CD4-positive, alpha-beta T cell treated with Interleukin-12 subunit alpha and Interleukin-12 subunit beta, for 1 hour (primary cell): ENCODE results near the gene GREB1.
A peak's percentile ranks its signal among the peaks of the same experiment; 100 is the strongest.

ENCODE experiments used
- DNase-seq: peaks from one replicate; pipeline ENCODE4 v3.0.0-alpha.2; 2020

Gene GREB1

DNA sequence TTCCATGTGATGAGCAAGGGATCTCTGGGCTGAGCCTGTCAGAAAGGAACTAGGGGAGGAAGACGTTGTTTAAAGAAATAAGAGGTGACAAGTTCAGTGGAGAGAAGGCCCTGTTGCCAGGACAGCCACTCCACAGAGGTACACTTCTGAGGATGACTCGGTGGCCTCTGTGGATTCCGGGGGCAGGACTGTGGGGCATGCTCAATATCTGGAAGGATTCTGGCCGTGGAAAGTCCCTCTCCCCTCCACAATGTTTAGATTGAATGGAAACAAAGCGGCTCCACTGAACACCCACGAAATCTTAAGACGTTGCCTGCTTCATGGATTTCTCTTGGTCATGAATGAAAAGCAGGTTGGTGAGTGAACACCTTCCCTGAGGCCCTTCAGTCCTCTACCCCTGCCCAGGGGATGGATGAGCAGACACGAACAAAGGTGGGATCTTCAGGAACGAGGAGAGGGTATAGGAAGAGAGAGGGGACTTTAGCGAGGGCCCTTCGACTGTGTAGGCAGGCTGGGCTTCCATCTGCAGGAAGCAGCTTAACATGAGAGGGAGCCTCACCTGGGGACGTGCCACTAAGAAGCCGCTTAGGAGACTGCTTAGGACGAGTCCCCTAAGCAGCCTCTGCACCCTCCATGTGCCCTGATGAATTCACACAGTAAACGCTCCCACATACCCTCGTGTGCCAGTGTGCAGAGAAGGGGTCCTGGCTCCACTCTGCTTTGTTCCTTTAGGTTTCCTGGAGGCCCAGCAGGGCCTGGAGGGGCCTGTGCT is 134.2 kb downstream of the GREB1 start:
- DNase-seq = no peak

GRCh38 chr2:11669454-11670291 is 135.8 kb downstream of the GREB1 start, which contains the start of gene NTSR2:
TSS of gene NTSR2 (minus strand) at chr2:11670195. CDS start at chr2:11670129, 66 bp downstream.
- DNase-seq = peak; percentile 19

GRCh38 chr2:11672407-11672806 is 138.6 kb downstream of the GREB1 start:
- no peak for DNase-seq

- DNase-seq = no peak
Measured at GRCh38 chr2:11674983-11675382, 141.1 kb downstream of the GREB1 start.

GRCh38 chr2:11675423-11676112 is 141.7 kb downstream of the GREB1 start:
- DNase-seq = no peak

DNA sequence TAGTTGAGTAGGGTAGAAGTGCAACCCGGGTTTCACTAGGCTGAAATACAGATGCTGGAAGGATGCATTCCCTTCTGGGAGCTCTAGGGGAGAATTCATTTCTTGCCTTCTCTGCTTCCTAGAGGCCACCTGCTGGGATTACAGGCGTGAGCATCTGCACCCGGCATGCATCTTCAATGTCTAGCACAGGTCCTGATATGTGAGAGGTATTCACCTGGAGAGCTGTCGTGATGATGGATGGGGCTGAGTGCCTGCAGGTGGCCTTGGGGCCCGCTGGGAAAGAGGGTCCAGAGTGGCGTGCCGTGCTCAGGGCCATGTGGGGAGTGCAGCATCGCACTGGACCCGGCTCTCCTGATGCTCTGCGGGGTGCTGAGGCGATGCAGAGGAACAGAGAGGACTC is 142.8 kb downstream of the GREB1 start:
- DNase-seq = no peak

GRCh38 chr2:11677136-11678055 is 143.6 kb downstream of the GREB1 start:
- no peak for DNase-seq

DNA sequence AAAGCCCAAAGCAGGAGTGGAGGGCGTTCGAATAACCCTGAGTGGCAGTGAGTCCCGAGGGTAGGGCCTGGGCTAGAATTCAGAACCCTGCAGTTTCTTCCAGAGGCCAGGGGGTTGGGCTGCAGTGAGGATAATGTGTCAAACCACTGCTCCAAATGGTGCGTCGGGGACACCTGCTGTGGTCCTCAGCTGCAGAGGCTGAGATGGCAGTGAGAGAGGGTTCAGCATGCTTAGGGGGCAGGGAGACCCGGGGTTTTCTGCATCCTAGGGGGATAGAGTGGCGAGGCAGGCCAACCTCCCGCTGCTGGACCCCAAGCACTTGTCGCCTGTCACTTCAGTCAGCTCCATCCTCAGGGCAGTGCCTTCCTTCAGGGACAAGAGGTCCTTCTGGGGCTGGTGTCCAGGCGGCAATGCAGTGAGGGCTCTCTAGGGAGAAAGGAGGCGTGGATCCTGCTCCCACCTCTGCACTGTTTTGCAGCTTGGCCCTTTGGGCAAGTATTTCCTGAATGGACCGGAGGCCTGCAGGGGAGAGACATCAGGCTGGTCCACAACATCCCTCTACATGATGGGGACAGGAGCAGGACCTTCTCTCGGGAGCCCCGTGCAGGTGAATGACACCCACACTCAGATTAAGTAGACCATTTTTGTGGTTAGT is 144.6 kb downstream of the GREB1 start:
- DNase-seq = no peak

DNA sequence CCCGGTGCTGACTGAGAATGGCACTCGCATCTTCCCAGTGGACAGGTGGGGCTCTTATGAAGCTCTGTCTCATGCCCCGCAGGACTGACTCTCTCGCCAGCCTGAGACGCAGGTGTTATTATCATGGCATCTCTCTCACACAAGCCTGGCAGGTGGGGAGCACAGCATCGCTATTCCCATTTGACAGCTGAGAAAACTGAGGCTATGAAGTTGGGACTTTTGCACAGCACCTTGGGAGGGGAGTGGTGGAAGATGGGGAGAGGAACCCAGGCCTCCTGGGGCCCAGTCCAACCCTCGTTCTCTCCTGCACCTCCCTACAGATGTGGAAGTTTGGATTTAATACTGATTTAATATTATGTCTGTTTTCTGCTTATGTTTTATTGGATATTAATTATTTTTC is 145.2 kb downstream of the GREB1 start:
- no peak for DNase-seq

DNA sequence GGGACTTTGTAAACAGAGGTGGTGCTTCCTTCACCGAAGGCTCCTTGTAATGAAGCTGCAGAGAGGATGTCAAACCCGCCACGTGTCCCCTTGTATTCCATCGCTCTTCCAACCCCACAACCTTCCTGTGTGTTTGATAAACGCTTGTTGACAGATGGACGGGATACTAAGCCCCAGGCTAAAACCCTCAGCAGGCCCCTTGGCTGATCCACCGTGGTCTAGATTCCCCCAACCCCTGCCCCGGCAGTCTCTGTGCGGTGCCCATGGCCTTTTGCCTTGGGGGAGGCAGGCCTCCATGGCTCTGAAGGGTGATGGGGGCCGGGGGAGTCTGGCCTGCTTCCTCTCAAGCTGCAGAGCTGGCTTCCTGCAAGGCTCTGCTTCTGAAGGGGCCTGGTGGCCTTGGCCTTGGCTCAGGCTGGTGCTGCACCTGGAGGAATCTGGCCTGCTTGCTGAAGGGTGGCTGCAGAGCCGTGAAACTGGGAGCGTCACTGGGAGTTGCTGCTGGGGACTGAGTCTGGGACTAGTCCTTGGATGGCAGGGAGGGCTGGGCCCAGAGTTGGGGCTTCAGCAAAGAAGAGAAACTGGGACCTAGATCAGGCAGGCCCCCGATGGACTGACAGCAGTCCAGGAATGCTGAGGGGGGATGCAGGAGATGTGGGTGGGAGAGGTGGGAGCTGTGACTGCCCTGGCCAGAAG is 145.8 kb downstream of the GREB1 start:
- DNase-seq = no peak

- no peak for DNase-seq
Measured at GRCh38 chr2:11680182-11680900, 146.5 kb downstream of the GREB1 start.

DNA sequence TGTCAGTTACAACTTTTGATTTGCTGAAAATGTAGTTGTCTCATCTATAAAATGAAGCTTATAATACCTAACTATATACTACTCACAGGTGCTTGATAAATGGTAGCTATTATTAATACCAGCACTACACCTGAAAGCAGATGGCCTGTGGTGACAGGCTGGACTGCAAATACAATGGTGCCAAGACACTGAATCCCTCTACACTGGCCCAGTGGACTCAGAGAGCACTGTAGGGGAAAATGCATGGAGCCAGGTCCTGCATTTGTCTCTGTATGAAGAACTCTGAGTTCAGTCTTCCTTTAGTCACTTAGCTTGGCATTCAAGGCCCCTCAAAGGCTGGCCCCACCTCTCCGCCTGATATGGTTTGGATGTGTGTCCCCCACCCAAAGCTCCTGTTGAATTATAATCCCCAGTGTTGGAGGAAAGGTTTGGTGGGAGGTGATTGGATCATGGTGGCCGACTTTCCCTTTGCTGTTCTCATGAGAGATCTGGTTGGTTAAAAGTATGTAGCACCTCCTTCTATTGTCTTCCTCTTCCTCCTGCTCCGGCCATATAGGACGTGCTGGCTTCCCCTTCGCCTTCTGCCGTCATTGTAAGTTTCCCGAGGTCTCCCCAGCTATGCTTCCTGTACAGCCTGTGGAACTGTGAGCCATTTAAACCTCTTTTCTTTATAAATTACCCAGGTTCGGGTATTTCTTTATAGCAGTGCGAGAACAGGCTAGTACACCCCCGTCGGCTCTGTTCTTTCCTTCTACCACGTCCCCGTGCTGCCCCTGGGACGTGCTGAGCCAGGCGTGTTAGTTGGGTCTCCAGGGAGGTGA is 147.3 kb downstream of the GREB1 start:
- DNase-seq = no peak

DNA sequence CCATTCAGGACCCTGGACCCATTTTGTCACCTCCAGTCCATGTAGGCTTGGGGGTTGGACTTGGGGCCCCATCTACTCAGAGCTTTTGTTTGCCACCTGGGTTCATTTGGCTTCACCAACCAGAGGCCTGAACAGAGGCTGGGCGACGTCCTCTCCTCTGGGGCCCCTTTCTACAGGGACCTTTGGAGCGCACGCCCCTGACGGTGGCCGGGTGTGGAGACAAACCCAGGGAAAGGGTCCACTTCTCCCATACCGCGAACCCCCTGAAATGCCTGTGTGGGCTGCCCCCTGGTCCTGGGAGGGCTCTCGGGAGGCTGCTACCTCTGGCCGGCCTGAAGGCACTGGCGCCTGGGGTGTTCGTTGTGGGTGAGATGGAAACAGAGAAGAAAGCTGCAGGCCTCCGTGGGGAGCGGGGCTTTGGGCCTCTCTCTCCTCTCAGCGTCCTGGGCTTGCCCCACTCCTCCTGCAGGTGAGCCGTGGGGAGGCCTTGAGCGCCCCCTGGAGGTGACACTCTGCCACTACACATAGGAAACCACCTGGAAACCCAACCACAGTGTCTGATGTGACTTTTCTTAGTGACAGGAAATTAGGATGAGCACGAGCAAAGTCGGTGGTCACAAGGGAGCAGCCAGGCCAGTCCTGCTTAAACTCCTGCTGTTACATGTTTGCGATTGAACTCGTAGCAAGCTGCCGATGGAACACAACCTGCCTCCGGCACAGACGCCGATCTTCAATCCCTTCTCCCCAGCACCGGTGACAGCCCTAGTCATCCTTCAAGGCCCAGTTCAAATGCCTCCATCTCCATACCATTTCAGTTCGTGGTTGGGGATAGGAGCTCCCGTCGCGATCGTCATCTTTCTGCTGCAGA is 148.1 kb downstream of the GREB1 start:
- peak; percentile 42 for DNase-seq

GRCh38 chr2:11682590-11682915 is 148.7 kb downstream of the GREB1 start:
- no peak for DNase-seq

DNA sequence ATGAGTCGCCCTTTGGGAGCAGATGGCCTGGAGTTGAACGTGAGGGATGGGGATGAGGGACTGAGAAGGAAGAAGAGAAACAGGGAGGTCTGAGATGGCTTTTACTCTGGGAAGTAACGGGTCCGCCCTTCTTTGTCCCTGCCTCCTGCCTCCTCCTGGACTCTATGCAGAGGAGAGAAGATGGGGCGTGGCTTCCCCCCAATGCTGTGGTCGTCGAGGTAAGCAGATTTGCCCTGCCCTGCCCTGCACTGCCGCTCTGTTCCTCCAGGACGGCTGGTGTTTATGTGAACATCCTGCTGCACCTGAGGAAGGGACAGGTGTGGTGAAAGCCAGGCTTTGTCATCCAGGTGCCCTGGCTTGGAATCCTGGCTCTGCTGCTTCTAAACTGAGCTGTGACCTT is 149.6 kb downstream of the GREB1 start:
- DNase-seq = no peak

- no peak for DNase-seq
Measured at GRCh38 chr2:11683966-11684365, 150.1 kb downstream of the GREB1 start.

DNA sequence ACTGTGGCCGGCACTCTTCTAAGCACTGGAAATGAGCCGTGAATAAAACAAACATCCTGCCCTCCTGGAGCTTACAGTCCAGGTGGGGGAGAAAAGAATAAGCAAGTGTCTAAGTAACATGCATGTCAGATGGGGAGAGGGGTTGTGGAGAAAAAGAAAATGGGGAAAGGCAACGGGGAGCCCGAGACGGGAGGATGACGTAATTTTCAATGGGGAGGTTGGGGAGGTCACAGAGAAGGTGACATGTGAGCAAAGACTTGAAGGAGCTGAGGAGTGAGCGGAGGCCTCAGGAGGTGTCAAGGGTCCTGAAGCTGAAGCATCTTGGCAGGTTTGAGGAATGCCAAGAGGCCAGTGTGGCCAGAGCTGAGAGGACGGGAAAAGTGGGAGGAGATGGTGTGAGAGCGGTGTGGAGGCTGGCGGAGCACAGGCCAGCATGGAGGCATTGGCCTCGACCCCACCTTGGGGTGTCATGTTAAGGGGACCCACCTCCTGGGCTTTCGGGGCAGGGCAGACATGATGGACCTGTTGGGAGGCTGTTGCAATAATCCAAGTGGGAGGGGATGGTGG is 151.1 kb downstream of the GREB1 start:
- DNase-seq = no peak

DNA sequence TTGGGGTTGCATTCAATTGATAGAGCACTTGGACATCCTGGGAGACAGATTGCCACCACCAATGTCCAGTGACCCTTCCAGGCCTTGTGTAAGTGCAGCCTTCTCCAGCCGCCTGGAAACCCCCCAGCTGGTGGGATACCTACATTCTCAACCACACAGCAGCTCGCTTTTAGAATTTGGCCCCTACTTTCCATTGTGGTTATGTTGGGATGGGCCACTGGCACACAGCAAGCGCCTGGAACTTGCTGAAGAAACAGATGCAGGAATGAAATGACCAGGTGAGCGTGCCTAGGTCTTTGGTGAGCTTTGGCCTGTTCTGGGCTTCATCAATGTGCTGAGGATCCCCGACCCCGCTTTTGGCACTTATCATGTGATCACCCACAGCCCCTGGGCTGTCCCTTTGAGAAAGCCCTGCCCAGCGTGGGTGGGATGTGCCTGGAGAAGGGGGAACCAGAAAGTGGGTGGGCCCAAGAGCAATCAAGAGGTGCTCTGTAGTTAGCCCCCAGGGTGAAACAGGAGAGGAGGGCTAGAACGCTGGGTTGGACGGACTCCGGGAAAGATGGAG is 152.1 kb downstream of the GREB1 start:
- DNase-seq = no peak
